K562 (cell line): Measurements from ENCODE around the gene ARMC7. TPM values are rescaled to one million over a fixed set of nuclear protein-coding genes. Genes with fewer than 3 reads are reported as not detected.

ENCODE experiments used
- ATAC-seq: fragments of 200-7000 bp; cut with Tn5 transposase; 3 replicates; pipeline ENCODE4 v1.9.1; 2020; ENCODE audit warnings: moderate library complexity
- BruUV-seq: library from RNA; stranded (reverse); fragments of 400-500 nt; replicated peaks from 2 replicates; lab custom pipeline; 2021; lab: Mats Ljungman, UMichigan
- CTCF ChIA-PET: fragments of 300-600 bp; formaldehyde crosslinking; extraction: SDS; loops from one replicate; lab custom pipeline; 2021; ENCODE audit warnings: low intra/inter-chr PET ratio; lab: Yijun Ruan, JAX
- POLR2A ChIA-PET: fragments of 300-600, 350-650 bp; sonication (Branson Sonifier 250); formaldehyde crosslinking; extraction: SDS; loops from one replicate; lab custom pipeline; 2021; ENCODE audit warnings: antibody characterized with exemption, inconsistent platforms; lab: Yijun Ruan, JAX
- DNase-seq, 4 experiments: peaks; one replicate each; pipeline versions ENCODE4 v3.0.0 to v3.0.0-alpha.2; 2011 to 2018; ENCODE audit warnings: low spot score in 3 of 4, mixed read lengths in 3 of 4; ENCODE audit errors: extremely low read depth in 1 of 4
- FAIRE-seq: peaks from 2 replicates; lab custom pipeline; 2011; peaks lifted over from hg19 to GRCh38; lab: Jason Lieb, UNC
- H2AFZ ChIP-seq: 2 replicates; pipeline ENCODE4 v1.6.0; 2011; ENCODE audit warnings: low read depth, low read length, control low read depth, inconsistent platforms
- H3K27ac ChIP-seq: fragments of 200-600 bp; 3 replicates; pipeline ENCODE4 v1.8.0; 2011; ENCODE audit warnings: low read depth, mild to moderate bottlenecking, control low read depth, inconsistent platforms, low read length, moderate library complexity, mixed read lengths; ENCODE audit errors: extremely low read depth
- H3K27me3 ChIP-seq, 2 experiments: fragments of 300-600 bp in 1 of 2; 2 replicates in 1 of 2; 3 replicates in 1 of 2; pipeline versions ENCODE4 v1.6.0 to v1.8.0; 2011; ENCODE audit warnings: inconsistent platforms in 2 of 2, low read length in 2 of 2, mild to moderate bottlenecking in 1 of 2, mixed read lengths in 1 of 2, moderate library complexity in 1 of 2; ENCODE audit not compliant: control insufficient read depth in 2 of 2, insufficient read depth in 2 of 2
- H3K36me3 ChIP-seq: fragments of 300-600 bp; 3 replicates; pipeline ENCODE4 v1.8.0; 2011; ENCODE audit warnings: mild to moderate bottlenecking, low read length, inconsistent platforms; ENCODE audit not compliant: control insufficient read depth, insufficient read depth
- H3K4me1 ChIP-seq, 2 experiments: fragments of 200-600 bp in 1 of 2; replicated peaks in 1 of 2; 2 replicates in 1 of 2; 3 replicates in 1 of 2; pipeline versions ENCODE4 v1.5.1 to v1.8.0; 2011; ENCODE audit warnings: inconsistent platforms in 2 of 2, low read length in 2 of 2, mild to moderate bottlenecking in 1 of 2, mixed read lengths in 1 of 2, moderate library complexity in 1 of 2; ENCODE audit not compliant: control insufficient read depth in 2 of 2, insufficient read depth in 2 of 2
- H3K4me2 ChIP-seq: 2 replicates; pipeline ENCODE4 v1.6.1; 2011; ENCODE audit warnings: low read length, control low read depth, inconsistent platforms, mixed read lengths; ENCODE audit not compliant: insufficient read depth
- H3K4me3 ChIP-seq: fragments of 200-600 bp; sonication (generic), shearing (Covaris generic); 2 replicates; pipeline ENCODE4 v1.5.1; 2016; ENCODE audit warnings: control low read depth, inconsistent platforms
- H3K79me2 ChIP-seq: fragments of 200-600 bp; 3 replicates; pipeline ENCODE4 v1.8.0; 2011; ENCODE audit warnings: low read length, inconsistent platforms; ENCODE audit not compliant: control insufficient read depth, insufficient read depth
- H3K9ac ChIP-seq, 2 experiments: 2 replicates each; pipeline versions ENCODE4 v1.6.0 to v1.6.1; 2011; ENCODE audit warnings: low read depth in 2 of 2, low read length in 2 of 2, control low read depth in 1 of 2, inconsistent platforms in 1 of 2, mild to moderate bottlenecking in 1 of 2, mixed read lengths in 1 of 2; ENCODE audit not compliant: insufficient read depth in 1 of 2
- H3K9me1 ChIP-seq: one replicate; pipeline ENCODE4 v1.6.0; 2011; ENCODE audit warnings: inconsistent platforms, mild to moderate bottlenecking, low read length, moderate library complexity; ENCODE audit not compliant: control insufficient read depth, insufficient read depth
- H3K9me3 ChIP-seq: replicated peaks from 2 replicates; pipeline ENCODE4 v1.5.1; 2011; ENCODE audit warnings: low read depth, low read length, inconsistent platforms; ENCODE audit not compliant: control insufficient read depth, insufficient read depth
- H4K20me1 ChIP-seq: replicated peaks from 2 replicates; pipeline ENCODE4 v1.6.1; 2011; ENCODE audit warnings: low read length, inconsistent platforms, mixed read lengths; ENCODE audit not compliant: control insufficient read depth, insufficient read depth
- CBFA2T3 ChIP-seq: fragments of 450-650 bp; IDR thresholded peaks from 2 replicates; pipeline ENCODE4 v1.6.1; 2017
- CREB1 ChIP-seq, 2 experiments: sonication (generic) in 1 of 2; formaldehyde crosslinking in 1 of 2; IDR thresholded peaks; 2 replicates each; pipeline versions ENCODE4 v1.6.1 to v1.8.0; 2012 to 2022; ENCODE audit warnings: inconsistent platforms in 1 of 2, mild to moderate bottlenecking in 1 of 2, missing genetic modification reagents in 1 of 2, moderate library complexity in 1 of 2
- CREM ChIP-seq: IDR thresholded peaks from 2 replicates; pipeline ENCODE4 v1.6.1; 2014; ENCODE audit warnings: antibody characterized with exemption, low read depth
- CXXC5 ChIP-seq: fragments of 250-450 bp; sonication (Bioruptor Pico); IDR thresholded peaks from 2 replicates; pipeline ENCODE4 v1.8.0; 2022; ENCODE audit warnings: inconsistent platforms, mild to moderate bottlenecking, moderate library complexity
- ERF ChIP-seq: fragments of 450-650 bp; formaldehyde crosslinking; IDR thresholded peaks from 2 replicates; pipeline ENCODE4 v1.4.0; 2020; ENCODE audit warnings: mild to moderate bottlenecking, mixed read lengths
- HNRNPK ChIP-seq: fragments of 200-400 bp; formaldehyde crosslinking; IDR thresholded peaks from one replicate; pipeline ENCODE4 v1.6.1; 2018; ENCODE audit warnings: mild to moderate bottlenecking, low read depth, low read length; ENCODE audit not compliant: poor library complexity, severe bottlenecking
- MXI1 ChIP-seq: IDR thresholded peaks from 2 replicates; pipeline ENCODE4 v1.6.1; 2011; ENCODE audit warnings: low read depth, mild to moderate bottlenecking, improper control_type of control experiment, low read length
- NR2F6 ChIP-seq: fragments of 450-650 bp; formaldehyde crosslinking; IDR thresholded peaks from 2 replicates; pipeline ENCODE4 v1.4.0; 2020; ENCODE audit warnings: mild to moderate bottlenecking
- NR3C1 ChIP-seq: sonication (generic); formaldehyde crosslinking; IDR thresholded peaks from 2 replicates; pipeline ENCODE4 v1.8.1; 2022; ENCODE audit warnings: missing genetic modification reagents
- POLR2B ChIP-seq: fragments of 450-650 bp; IDR thresholded peaks from 2 replicates; pipeline ENCODE4 v1.6.1; 2018; ENCODE audit warnings: low read depth; ENCODE audit not compliant: partially characterized antibody
- ZNF780A ChIP-seq: fragments of 250-450 bp; sonication (Bioruptor Pico); IDR thresholded peaks from 2 replicates; pipeline ENCODE4 v1.5.0; 2021; ENCODE audit warnings: mild to moderate bottlenecking
- WGBS: fragments of 100-300 bp; shearing (Covaris generic); methylation state at CpG from one replicate; pipeline ENCODE4 v1.1.6; 2016; ENCODE audit warnings: low coverage, mixed read lengths; ENCODE audit not compliant: insufficient coverage; ENCODE audit errors: missing lambda C conversion rate; 5-methylcytosine and 5-hydroxymethylcytosine counted together
- in situ Hi-C: fragments of 300-500 bp; cut with MboI; formaldehyde crosslinking; loops from 4 replicates; pipeline ENCODE4 v1.15.0; 2018; ENCODE audit warnings: inconsistent platforms, mixed read lengths
- intact Hi-C: fragments of 100-400 bp; cut with micrococcal nuclease; formaldehyde crosslinking; loops from 2 replicates; pipeline ENCODE4 v1.14.2; 2022
- polyA plus RNA-seq, 8 experiments: library from polyadenylated mRNA; depleted of rRNA in 4 of 8; stranded (reverse) in 5 of 8; unstranded in 3 of 8; fragments of >200 nt; fragmentation: Nextera tagmentation in 2 of 8; fragmentation: Illumina TruSeq in 1 of 8; extraction: Ambion mirVana in 2 of 8; extraction: Trizol in 1 of 8; gene quantifications; 2 replicates each; pipeline versions ENCODE4 v1.2.1 to v1.2.3, GENCODE V29; 2011 to 2014; ENCODE audit warnings: inconsistent platforms in 1 of 8, missing spikeins in 1 of 8
- total RNA-seq, 7 experiments: library from RNA; depleted of rRNA in 6 of 7; stranded (reverse); fragments of >200 nt in 6 of 7; fragmentation: Illumina TruSeq in 2 of 7; extraction: Trizol in 2 of 7; gene quantifications; 2 replicates each; pipeline versions ENCODE4 v1.2.1 to v1.2.3, GENCODE V29; 2011 to 2021; ENCODE audit warnings: low replicate concordance in 1 of 7
- TF ChIP-seq, protein P1 (sequence below): sonication (generic); formaldehyde crosslinking; IDR thresholded peaks from 2 replicates; pipeline ENCODE4 v1.9.0; 2022; ENCODE audit warnings: mild to moderate bottlenecking, missing genetic modification reagents
- TF ChIP-seq, protein P2 (sequence below): sonication (generic); formaldehyde crosslinking; IDR thresholded peaks from 2 replicates; pipeline ENCODE4 v1.8.1; 2023; ENCODE audit warnings: mild to moderate bottlenecking, missing genetic modification reagents
- TF ChIP-seq, protein P3 (sequence below): fragments of 200-800 bp; sonication (Bioruptor generic); IDR thresholded peaks from 2 replicates; pipeline ENCODE4 v1.6.1; 2017; ENCODE audit warnings: missing genetic modification characterization, missing compliant biosample characterization
- TF ChIP-seq, protein P4 (sequence below): sonication (generic); formaldehyde crosslinking; IDR thresholded peaks from 2 replicates; pipeline ENCODE4 v1.8.1; 2023; ENCODE audit warnings: mild to moderate bottlenecking, missing genetic modification reagents
- TF ChIP-seq, protein P5 (sequence below): fragments of 450-650 bp; formaldehyde crosslinking; IDR thresholded peaks from 2 replicates; pipeline ENCODE4 v1.4.0; 2022; ENCODE audit warnings: mild to moderate bottlenecking, moderate library complexity

Gene ARMC7
- total and polyA plus RNA-seq, 9 of the 15 experiments (the other 6 are each of a cell fraction or from before 2014, with no cell fraction given) = 1.4 to 15.2 (median 5.9) TPM

DNA sequence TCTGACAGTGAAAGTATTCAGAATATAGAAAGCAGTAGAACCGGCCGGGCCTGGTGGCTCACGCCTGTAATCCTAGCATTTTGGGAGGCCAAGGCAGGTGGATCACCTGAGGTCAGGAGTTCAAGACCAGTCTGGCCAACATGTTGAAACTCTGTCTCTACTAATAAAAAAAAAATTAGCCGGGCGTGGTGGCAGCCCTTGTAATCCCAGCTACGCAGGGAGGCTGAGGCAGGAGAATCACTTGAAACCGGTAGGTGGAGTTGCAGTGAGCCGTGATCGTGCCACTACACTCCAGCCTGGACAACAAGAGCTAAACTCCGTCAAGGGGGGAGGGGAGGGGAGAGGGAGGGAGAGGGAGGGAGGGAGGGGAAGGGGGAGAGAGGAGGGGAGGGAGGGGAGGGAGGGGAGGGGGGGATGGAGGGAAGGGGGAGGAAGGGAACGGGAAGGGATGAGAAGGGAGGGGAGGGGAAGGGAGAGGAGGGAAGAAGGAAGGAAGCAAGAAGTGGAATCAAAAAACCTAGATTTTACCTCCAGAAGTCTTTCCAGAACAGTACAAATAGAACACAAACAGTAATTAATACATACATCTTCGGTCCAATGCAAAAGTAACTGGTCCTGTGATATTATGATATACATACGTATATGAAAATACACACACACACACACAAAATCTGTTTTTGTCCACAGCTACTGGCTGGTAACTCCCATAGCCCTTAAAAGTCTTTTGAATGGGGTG is 32.6 kb downstream of the ARMC7 start:
- DNase-seq (no peak), FAIRE-seq (no peak), ATAC-seq (no peak)
- Histone ChIP-seq H3K36me3 (peaks cover 95% of the 10 kb centered on the region), H3K4me3 (no peak overlapping the region), H3K9me1 (no peaks in the 10 kb centered on the region), H4K20me1 (no peaks in the 10 kb centered on the region), H3K4me1 (no peaks in the 10 kb centered on the region), H2AFZ (no peak overlapping the region), H3K27me3 (no peaks in the 10 kb centered on the region), H3K79me2 (peaks cover 10% of the 10 kb centered on the region; the same call in 2 of the 3 replicates), H3K4me2 (no peak overlapping the region), H3K27ac (no peak overlapping the region), H3K9ac (no peak overlapping the region), H3K9me3 (no peaks in the 10 kb centered on the region)
- BruUV-seq = no TSS peak
- 84% methylated on average over 11 of the region's 13 CpGs for WGBS
- POLR2A ChIA-PET = interaction anchor here (0.6 to 7.3 kb wide), 10 partner anchors 8 to 250 kb away, joined by 3 to 51 read pairs (median 3); partner anchors contain the start of genes JPT1 and NT5C
- intact Hi-C loops = no loop called here
- in situ Hi-C loops = no loop called here
- CTCF ChIA-PET = no interaction called here
- no peak for TF ChIP-seq CREB1 (IDR thresholded peaks at IDR 0.05)
- TF ChIP-seq CREB1 (CRISPR knock-in tag; IDR thresholded peaks at IDR 0.05) = no peak
- no peak for TF ChIP-seq NR3C1 (CRISPR knock-in tag)
- TF ChIP-seq HNRNPK = peak; percentile 78
- TF ChIP-seq, protein P1, sequence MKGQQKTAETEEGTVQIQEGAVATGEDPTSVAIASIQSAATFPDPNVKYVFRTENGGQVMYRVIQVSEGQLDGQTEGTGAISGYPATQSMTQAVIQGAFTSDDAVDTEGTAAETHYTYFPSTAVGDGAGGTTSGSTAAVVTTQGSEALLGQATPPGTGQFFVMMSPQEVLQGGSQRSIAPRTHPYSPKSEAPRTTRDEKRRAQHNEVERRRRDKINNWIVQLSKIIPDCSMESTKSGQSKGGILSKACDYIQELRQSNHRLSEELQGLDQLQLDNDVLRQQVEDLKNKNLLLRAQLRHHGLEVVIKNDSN (CRISPR knock-in tag) = no peak
- TF ChIP-seq, protein P2, sequence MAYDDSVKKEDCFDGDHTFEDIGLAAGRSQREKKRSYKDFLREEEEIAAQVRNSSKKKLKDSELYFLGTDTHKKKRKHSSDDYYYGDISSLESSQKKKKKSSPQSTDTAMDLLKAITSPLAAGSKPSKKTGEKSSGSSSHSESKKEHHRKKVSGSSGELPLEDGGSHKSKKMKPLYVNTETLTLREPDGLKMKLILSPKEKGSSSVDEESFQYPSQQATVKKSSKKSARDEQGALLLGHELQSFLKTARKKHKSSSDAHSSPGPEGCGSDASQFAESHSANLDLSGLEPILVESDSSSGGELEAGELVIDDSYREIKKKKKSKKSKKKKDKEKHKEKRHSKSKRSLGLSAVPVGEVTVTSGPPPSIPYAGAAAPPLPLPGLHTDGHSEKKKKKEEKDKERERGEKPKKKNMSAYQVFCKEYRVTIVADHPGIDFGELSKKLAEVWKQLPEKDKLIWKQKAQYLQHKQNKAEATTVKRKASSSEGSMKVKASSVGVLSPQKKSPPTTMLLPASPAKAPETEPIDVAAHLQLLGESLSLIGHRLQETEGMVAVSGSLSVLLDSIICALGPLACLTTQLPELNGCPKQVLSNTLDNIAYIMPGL = no peak
- no peak for TF ChIP-seq CXXC5 (CRISPR knock-in tag)
- TF ChIP-seq, protein P3, sequence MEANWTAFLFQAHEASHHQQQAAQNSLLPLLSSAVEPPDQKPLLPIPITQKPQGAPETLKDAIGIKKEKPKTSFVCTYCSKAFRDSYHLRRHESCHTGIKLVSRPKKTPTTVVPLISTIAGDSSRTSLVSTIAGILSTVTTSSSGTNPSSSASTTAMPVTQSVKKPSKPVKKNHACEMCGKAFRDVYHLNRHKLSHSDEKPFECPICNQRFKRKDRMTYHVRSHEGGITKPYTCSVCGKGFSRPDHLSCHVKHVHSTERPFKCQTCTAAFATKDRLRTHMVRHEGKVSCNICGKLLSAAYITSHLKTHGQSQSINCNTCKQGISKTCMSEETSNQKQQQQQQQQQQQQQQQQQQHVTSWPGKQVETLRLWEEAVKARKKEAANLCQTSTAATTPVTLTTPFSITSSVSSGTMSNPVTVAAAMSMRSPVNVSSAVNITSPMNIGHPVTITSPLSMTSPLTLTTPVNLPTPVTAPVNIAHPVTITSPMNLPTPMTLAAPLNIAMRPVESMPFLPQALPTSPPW (CRISPR knock-in tag) = peak; percentile 46
- TF ChIP-seq, protein P4, sequence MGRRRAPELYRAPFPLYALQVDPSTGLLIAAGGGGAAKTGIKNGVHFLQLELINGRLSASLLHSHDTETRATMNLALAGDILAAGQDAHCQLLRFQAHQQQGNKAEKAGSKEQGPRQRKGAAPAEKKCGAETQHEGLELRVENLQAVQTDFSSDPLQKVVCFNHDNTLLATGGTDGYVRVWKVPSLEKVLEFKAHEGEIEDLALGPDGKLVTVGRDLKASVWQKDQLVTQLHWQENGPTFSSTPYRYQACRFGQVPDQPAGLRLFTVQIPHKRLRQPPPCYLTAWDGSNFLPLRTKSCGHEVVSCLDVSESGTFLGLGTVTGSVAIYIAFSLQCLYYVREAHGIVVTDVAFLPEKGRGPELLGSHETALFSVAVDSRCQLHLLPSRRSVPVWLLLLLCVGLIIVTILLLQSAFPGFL (CRISPR knock-in tag) = no peak
- TF ChIP-seq, protein P5, sequence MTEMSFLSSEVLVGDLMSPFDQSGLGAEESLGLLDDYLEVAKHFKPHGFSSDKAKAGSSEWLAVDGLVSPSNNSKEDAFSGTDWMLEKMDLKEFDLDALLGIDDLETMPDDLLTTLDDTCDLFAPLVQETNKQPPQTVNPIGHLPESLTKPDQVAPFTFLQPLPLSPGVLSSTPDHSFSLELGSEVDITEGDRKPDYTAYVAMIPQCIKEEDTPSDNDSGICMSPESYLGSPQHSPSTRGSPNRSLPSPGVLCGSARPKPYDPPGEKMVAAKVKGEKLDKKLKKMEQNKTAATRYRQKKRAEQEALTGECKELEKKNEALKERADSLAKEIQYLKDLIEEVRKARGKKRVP (CRISPR knock-in tag) = no peak
- TF ChIP-seq NR2F6 (CRISPR knock-in tag) = no peak
- TF ChIP-seq ZNF780A (CRISPR knock-in tag) = no peak
- no peak for TF ChIP-seq CREM
- TF ChIP-seq ERF (CRISPR knock-in tag) = no peak
- peak; percentile 22 for TF ChIP-seq POLR2B
- TF ChIP-seq CBFA2T3 = no peak
- TF ChIP-seq MXI1 = no peak
